Effector memory CD4-positive, alpha-beta T cell (primary cell): ENCODE results near the gene TRAF2.

Experiments used
- DNase-seq, 3 donors: peaks; one replicate each; pipeline ENCODE4 v3.0.0-alpha.2; 2020
- H3K27ac ChIP-seq: 2 replicates; pipeline ENCODE4 v1.7.0; 2013; ENCODE audit warnings: mild to moderate bottlenecking, low read length, moderate library complexity; ENCODE audit not compliant: insufficient read depth, poor library complexity, severe bottlenecking
- H3K27me3 ChIP-seq: replicated peaks from 2 replicates; pipeline ENCODE4 v1.7.0; 2013; ENCODE audit warnings: mild to moderate bottlenecking, low read length; ENCODE audit not compliant: insufficient read depth, control insufficient read depth, poor library complexity, severe bottlenecking
- H3K36me3 ChIP-seq: 2 replicates; pipeline ENCODE4 v1.7.0; 2013; ENCODE audit warnings: mild to moderate bottlenecking, low read length, moderate library complexity; ENCODE audit not compliant: control insufficient read depth, insufficient read depth
- H3K4me1 ChIP-seq: 2 replicates; pipeline ENCODE4 v1.7.0; 2013; ENCODE audit warnings: low read length, mild to moderate bottlenecking; ENCODE audit not compliant: control insufficient read depth, insufficient read depth, poor library complexity, severe bottlenecking
- H3K4me3 ChIP-seq: 2 replicates; pipeline ENCODE4 v1.7.0; 2013; ENCODE audit warnings: low read length, low read depth, mild to moderate bottlenecking; ENCODE audit not compliant: insufficient read depth, poor library complexity, severe bottlenecking
- H3K9me3 ChIP-seq: 2 replicates; pipeline ENCODE4 v1.7.0; 2013; ENCODE audit warnings: mild to moderate bottlenecking, low read length, moderate library complexity; ENCODE audit not compliant: control insufficient read depth

The TRAF2 gene

DNA sequence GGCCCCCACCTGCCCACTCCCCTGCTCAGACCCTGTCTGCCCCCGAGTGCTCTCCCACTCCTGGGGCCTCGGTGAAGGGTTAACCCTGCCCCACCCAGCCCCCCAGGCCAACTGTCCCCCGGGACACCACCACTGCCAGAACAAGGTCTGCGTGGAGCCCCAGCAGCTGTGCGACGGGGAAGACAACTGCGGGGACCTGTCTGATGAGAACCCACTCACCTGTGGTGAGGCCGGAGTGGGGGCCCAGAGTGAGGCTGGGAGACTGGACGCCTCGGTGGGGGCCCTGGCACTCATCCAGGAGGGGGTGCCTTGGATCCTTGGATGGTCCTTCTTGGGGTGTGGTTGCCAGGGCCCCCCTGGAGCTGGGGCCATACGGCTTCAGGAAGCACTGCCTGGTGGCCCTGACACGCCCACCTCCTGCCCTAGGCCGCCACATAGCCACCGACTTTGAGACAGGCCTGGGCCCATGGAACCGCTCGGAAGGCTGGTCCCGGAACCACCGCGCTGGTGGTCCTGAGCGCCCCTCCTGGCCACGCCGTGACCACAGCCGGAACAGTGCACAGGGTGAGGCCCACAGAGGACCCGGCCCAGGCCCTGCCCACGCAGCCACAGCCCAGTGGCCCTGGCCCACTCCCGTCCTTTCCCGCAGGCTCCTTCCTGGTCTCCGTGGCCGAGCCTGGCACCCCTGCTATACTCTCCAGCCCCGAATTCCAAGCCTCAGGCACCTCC is 32.0 kb upstream of the TRAF2 start:
- Histone ChIP-seq H3K9me3 (no peaks in the 10 kb centered on the region), H3K4me3 (no peak overlapping the region), H3K36me3 (no peaks in the 10 kb centered on the region), H3K27me3 (no peaks in the 10 kb centered on the region), H3K4me1 (peaks cover 8% of the 10 kb centered on the region), H3K27ac (no peak overlapping the region)
- DNase-seq: no peak

DNA sequence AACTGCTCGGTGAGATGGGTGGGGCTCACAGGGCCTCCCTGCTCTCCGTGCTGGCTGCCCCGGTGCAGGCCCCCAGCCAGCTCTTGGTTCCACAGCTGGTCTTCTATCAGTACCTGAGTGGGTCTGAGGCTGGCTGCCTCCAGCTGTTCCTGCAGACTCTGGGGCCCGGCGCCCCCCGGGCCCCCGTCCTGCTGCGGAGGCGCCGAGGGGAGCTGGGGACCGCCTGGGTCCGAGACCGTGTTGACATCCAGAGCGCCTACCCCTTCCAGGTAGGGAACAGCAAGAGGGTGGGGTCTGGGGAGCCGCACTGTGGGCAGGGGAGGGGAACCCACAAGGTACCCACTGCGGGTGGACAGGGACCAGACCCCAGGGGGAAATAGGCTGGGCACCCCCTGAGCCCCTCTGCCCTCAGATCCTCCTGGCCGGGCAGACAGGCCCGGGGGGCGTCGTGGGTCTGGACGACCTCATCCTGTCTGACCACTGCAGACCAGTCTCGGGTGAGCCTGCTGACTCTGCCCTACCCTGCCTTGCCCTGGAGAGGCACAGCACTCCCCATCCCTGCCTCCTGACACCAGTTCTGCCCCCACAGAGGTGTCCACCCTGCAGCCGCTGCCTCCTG is 31.4 kb upstream of the TRAF2 start:
- no peaks in the 10 kb centered on the region for H3K36me3 ChIP-seq
- no peaks in the 10 kb centered on the region for H3K27me3 ChIP-seq
- DNase-seq: no peak
- H3K4me1 ChIP-seq: peaks cover 4% of the 10 kb centered on the region
- H3K27ac ChIP-seq: no peak overlapping the region
- H3K9me3 ChIP-seq: no peaks in the 10 kb centered on the region
- H3K4me3 ChIP-seq: no peak overlapping the region

DNA sequence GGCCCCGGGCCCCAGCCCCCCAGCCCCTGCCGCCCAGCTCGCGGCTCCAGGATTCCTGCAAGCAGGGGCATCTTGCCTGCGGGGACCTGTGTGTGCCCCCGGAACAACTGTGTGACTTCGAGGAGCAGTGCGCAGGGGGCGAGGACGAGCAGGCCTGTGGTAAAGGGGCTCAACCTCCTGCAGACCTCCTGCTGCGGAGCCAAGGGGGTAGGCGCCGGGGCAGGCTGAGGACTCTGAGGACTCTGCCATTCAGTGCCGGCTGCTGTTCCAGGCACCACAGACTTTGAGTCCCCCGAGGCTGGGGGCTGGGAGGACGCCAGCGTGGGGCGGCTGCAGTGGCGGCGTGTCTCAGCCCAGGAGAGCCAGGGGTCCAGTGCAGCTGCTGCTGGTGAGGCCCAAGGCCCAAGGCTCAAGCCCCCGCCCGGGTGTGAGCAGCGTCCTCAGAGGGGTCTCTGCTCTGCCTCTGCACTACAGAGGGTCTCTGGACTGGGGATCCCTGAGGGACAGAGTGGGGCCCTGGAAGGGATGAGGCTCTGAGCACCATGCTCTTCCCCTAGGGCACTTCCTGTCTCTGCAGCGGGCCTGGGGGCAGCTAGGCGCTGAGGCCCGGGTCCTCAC is 30.7 kb upstream of the TRAF2 start:
- no peak overlapping the region for H3K4me3 ChIP-seq
- no peaks in the 10 kb centered on the region for H3K4me1 ChIP-seq
- H3K27me3 ChIP-seq: no peaks in the 10 kb centered on the region
- no peaks in the 10 kb centered on the region for H3K36me3 ChIP-seq
- H3K9me3 ChIP-seq: no peaks in the 10 kb centered on the region
- DNase-seq: no peak
- no peak overlapping the region for H3K27ac ChIP-seq

DNA sequence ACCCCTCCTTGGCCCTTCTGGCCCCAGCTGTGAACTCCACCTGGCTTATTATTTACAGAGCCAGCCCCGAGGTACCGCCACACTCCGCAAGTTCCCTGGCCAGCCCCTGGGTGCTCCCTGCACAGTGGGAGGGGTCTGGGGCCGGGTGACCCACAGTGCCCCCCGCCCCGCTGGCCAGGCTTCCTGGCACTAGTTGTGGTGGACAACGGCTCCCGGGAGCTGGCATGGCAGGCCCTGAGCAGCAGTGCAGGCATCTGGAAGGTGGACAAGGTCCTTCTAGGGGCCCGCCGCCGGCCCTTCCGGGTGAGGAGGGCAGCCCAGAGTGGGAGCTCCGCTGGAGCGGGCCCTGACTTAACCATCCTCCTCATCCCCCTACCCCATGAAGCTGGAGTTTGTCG is 30.2 kb upstream of the TRAF2 start:
- no peaks in the 10 kb centered on the region for H3K4me1 ChIP-seq
- no peak overlapping the region for H3K27ac ChIP-seq
- no peak overlapping the region for H3K4me3 ChIP-seq
- no peaks in the 10 kb centered on the region for H3K9me3 ChIP-seq
- DNase-seq: no peak
- no peaks in the 10 kb centered on the region for H3K27me3 ChIP-seq
- H3K36me3 ChIP-seq: peaks cover 4% of the 10 kb centered on the region

DNA sequence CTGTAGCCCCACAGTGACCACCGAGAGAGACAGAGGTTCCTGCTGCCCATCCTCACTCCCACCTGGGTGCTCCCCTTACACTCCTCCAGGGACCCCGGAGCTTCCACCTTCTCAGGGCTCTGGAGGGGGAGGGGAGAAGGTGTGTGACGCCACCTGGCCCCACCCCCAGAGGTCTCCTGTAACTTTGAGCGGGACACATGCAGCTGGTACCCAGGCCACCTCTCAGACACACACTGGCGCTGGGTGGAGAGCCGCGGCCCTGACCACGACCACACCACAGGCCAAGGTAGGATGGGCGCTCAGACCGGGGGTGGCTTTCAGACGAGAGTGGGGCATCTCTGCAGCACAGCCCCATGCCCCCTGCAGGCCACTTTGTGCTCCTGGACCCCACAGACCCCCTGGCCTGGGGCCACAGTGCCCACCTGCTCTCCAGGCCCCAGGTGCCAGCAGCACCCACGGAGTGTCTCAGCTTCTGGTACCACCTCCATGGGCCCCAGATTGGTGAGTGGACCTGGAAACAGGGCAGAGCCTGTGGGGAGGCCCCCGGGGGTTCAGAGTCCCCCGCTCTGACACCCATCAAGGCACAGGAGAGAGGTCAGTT is 29.7 kb upstream of the TRAF2 start:
- H3K4me1 ChIP-seq: no peaks in the 10 kb centered on the region
- no peak for DNase-seq
- no peak overlapping the region for H3K4me3 ChIP-seq
- peaks cover 10% of the 10 kb centered on the region for H3K36me3 ChIP-seq
- H3K27ac ChIP-seq: no peak overlapping the region
- H3K27me3 ChIP-seq: no peaks in the 10 kb centered on the region
- no peaks in the 10 kb centered on the region for H3K9me3 ChIP-seq

DNA sequence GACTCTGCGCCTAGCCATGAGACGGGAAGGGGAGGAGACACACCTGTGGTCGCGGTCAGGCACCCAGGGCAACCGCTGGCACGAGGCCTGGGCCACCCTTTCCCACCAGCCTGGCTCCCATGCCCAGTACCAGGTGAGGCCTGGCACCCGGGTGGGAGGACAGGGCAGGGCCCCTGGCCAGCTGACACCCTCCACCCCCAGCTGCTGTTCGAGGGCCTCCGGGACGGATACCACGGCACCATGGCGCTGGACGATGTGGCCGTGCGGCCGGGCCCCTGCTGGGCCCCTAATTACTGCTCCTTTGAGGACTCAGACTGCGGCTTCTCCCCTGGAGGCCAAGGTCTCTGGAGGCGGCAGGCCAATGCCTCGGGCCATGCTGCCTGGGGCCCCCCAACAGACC is 29.1 kb upstream of the TRAF2 start:
- DNase-seq: no peak
- Histone ChIP-seq H3K27ac (no peak overlapping the region), H3K9me3 (no peaks in the 10 kb centered on the region), H3K4me3 (no peak overlapping the region), H3K4me1 (no peaks in the 10 kb centered on the region), H3K36me3 (peaks cover 15% of the 10 kb centered on the region), H3K27me3 (no peaks in the 10 kb centered on the region)

DNA sequence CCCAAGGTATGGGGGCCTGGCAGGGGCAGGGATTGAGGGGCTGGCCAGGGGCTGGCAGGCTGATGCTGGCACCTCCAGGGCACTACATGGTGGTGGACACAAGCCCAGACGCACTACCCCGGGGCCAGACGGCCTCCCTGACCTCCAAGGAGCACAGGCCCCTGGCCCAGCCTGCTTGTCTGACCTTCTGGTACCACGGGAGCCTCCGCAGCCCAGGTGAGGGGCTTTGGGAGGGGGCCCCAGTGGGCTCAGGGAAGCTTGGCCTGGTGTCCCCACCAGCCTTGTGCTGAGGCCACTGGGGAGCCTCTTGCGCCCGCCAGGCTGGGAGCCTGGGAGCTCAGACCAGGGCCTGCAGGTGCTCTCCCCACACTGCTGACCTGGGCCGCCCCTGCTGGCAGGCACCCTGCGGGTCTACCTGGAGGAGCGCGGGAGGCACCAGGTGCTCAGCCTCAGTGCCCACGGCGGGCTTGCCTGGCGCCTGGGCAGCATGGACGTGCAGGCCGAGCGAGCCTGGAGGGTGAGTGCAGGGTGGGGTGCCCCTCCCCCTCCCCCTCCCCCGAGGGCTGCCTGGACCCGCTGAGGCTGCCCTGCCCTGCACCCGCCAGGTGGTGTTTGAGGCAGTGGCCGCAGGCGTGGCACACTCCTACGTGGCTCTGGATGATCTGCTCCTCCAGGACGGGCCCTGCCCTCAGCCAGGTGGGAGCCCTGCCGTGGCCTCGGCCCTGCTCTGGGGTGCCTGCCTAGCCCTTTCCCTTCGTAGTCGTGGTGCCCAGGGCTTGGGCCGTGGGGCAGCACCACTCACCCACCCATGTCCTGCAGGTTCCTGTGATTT is 28.5 kb upstream of the TRAF2 start:
- Histone ChIP-seq H3K4me1 (no peaks in the 10 kb centered on the region), H3K27ac (no peak overlapping the region), H3K9me3 (no peaks in the 10 kb centered on the region), H3K27me3 (no peaks in the 10 kb centered on the region), H3K36me3 (peaks cover 22% of the 10 kb centered on the region), H3K4me3 (no peak overlapping the region)
- DNase-seq: no peak

DNA sequence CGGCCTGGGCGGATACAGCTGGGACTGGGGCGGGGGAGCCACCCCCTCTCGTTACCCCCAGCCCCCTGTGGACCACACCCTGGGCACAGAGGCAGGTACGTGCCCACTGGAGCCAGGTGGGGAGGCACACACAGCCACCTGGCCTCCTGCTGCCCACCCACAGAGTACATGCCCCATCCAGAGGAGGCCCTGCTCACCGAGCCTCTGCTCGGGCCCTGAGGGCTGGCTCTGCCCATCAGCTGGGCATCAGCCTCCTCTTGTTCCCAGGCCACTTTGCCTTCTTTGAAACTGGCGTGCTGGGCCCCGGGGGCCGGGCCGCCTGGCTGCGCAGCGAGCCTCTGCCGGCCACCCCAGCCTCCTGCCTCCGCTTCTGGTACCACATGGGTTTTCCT is 27.9 kb upstream of the TRAF2 start:
- H3K4me3 ChIP-seq: no peak overlapping the region

DNA sequence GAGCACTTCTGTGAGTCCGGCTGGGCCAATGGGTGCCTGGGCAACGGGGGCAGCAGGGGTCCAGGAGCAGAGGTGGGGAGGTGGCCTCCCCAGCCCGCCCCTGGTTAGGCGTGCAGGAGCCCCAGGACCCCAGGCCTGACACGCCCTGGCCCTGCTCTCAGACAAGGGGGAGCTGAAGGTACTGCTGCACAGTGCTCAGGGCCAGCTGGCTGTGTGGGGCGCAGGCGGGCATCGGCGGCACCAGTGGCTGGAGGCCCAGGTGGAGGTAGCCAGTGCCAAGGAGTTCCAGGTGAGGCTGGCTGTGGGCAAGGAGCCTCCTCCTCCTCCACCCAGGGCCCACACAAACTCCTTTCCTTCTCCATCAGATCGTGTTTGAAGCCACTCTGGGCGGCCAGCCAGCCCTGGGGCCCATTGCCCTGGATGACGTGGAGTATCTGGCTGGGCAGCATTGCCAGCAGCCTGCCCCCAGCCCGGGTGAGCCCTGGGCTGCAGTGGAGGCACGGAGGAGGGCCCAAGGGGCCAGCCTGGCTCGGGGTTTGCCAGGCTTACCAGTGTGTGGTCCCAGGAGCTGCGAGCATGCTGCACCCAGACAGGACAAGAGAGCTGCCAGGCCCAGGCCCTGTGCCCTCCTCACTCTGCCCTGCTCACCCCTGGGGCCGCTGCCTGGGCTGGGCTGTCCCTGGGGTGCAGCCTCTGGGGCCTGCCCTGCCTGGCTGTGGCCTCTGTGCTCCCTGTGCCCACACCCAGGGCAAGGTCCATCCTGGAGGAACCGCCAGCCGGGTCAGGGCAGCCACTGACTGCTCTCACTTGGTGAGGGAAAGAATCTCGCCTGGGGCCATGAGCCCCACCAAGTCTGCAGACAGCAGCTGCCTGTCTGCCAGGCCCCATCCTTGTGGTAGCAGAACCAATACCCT is 27.2 kb upstream of the TRAF2 start:
- Histone ChIP-seq H3K9me3 (no peaks in the 10 kb centered on the region), H3K27me3 (no peaks in the 10 kb centered on the region), H3K4me3 (no peak overlapping the region), H3K27ac (no peak overlapping the region), H3K4me1 (no peaks in the 10 kb centered on the region), H3K36me3 (peaks cover 31% of the 10 kb centered on the region)
- DNase-seq: no peak

More for the DNA sequence above, 27.9 kb upstream of the TRAF2 start:
- no peak for DNase-seq
- Histone ChIP-seq H3K36me3 (peaks cover 28% of the 10 kb centered on the region), H3K27ac (no peak overlapping the region), H3K4me1 (no peaks in the 10 kb centered on the region), H3K9me3 (no peaks in the 10 kb centered on the region), H3K27me3 (no peaks in the 10 kb centered on the region)
